Keratinocyte (primary cell): ENCODE results near the gene IKBIP. TPM values are rescaled to one million over a fixed set of nuclear protein-coding genes. Genes with fewer than 3 reads are reported as not detected.

Source experiments
- DNase-seq: peaks from one replicate; pipeline ENCODE4 v3.0.0-alpha.2; 2011; ENCODE audit warnings: low read depth, missing footprints, low spot score
- FAIRE-seq: peaks from 2 replicates; lab custom pipeline; 2011; peaks lifted over from hg19 to GRCh38; lab: Jason Lieb, UNC
- H2AFZ ChIP-seq: 2 replicates; pipeline ENCODE4 v1.6.0; 2012; ENCODE audit warnings: low read length, control low read depth, inconsistent platforms; ENCODE audit not compliant: control insufficient read depth
- H3K27ac ChIP-seq: 2 replicates; pipeline ENCODE4 v1.5.1; 2011; ENCODE audit warnings: low read length; ENCODE audit not compliant: control insufficient read depth, insufficient read depth
- H3K27me3 ChIP-seq: 3 replicates; pipeline ENCODE4 v1.6.0; 2011; ENCODE audit warnings: low read length; ENCODE audit not compliant: control insufficient read depth, insufficient read depth; ENCODE audit errors: extremely low read depth
- H3K36me3 ChIP-seq, 2 experiments: 2 replicates in 1 of 2; 3 replicates in 1 of 2; pipeline ENCODE4 v1.5.1; 2011; ENCODE audit warnings: low read length in 2 of 2, mild to moderate bottlenecking in 1 of 2; ENCODE audit not compliant: control insufficient read depth in 2 of 2, insufficient read depth in 2 of 2; ENCODE audit errors: extremely low read depth in 1 of 2
- H3K4me1 ChIP-seq: 3 replicates; pipeline ENCODE4 v1.5.1; 2011; ENCODE audit warnings: low read length; ENCODE audit not compliant: control insufficient read depth, insufficient read depth; ENCODE audit errors: extremely low read depth
- H3K4me2 ChIP-seq: 3 replicates; pipeline ENCODE4 v1.6.0; 2011; ENCODE audit warnings: low read depth, low read length; ENCODE audit not compliant: control insufficient read depth, insufficient read depth; ENCODE audit errors: extremely low read depth
- H3K4me3 ChIP-seq, 3 experiments: fragments of 200-600 bp in 1 of 3; sonication (generic) in 1 of 3; 2 replicates in 2 of 3; 3 replicates in 1 of 3; pipeline ENCODE4 v1.5.1; 2011 to 2016; ENCODE audit warnings: low read length in 3 of 3, mild to moderate bottlenecking in 3 of 3, control low read depth in 2 of 3, inconsistent platforms in 1 of 3, low read depth in 1 of 3, mixed read lengths in 1 of 3, mixed run types in 1 of 3, moderate library complexity in 1 of 3; ENCODE audit not compliant: control insufficient read depth in 2 of 3, insufficient read depth in 2 of 3; ENCODE audit errors: extremely low read depth in 1 of 3
- H3K79me2 ChIP-seq: 2 replicates; pipeline ENCODE4 v1.6.0; 2012; ENCODE audit warnings: low read length; ENCODE audit not compliant: control insufficient read depth, insufficient read depth
- H3K9ac ChIP-seq: 3 replicates; pipeline ENCODE4 v1.6.0; 2011; ENCODE audit warnings: low read length; ENCODE audit not compliant: control insufficient read depth, insufficient read depth; ENCODE audit errors: extremely low read depth
- H3K9me1 ChIP-seq: 3 replicates; pipeline ENCODE4 v1.6.0; 2011; ENCODE audit warnings: low read length; ENCODE audit not compliant: control insufficient read depth, insufficient read depth; ENCODE audit errors: extremely low read depth
- H3K9me3 ChIP-seq: 2 replicates; pipeline ENCODE4 v1.5.1; 2012; ENCODE audit warnings: low read depth, low read length; ENCODE audit not compliant: control insufficient read depth
- H4K20me1 ChIP-seq: 3 replicates; pipeline ENCODE4 v1.6.0; 2011; ENCODE audit warnings: low read length; ENCODE audit not compliant: control insufficient read depth, insufficient read depth; ENCODE audit errors: extremely low read depth
- EZH2 ChIP-seq: IDR thresholded peaks from one replicate; pipeline ENCODE4 v1.6.1; 2012; ENCODE audit warnings: inconsistent platforms, mild to moderate bottlenecking, low read length, moderate library complexity
- dilution Hi-C: fragments of 300-500 bp; cut with MboI; formaldehyde crosslinking; loops from one replicate; pipeline ENCODE4 v1.7.0; 2020; ENCODE audit warnings: low sequenced_read_pairs; ENCODE audit not compliant: extremely low pct_ligation_motif_present
- polyA plus RNA-seq, 5 experiments: library from polyadenylated mRNA; depleted of rRNA in 3 of 5; stranded (reverse) in 3 of 5; stranded (forward) in 1 of 5; unstranded in 1 of 5; fragments of >200 nt; gene quantifications; 1 replicate in 1 of 5; 2 replicates in 3 of 5; 3 replicates in 1 of 5; pipeline versions ENCODE4 v1.2.1 to v1.2.3, GENCODE V29; 2011 to 2012; ENCODE audit warnings: missing spikeins in 2 of 5, low read depth in 1 of 5, low replicate concordance in 1 of 5
- TF ChIP-seq, protein P1 (sequence below), 3 experiments: IDR thresholded peaks in 1 of 3; conservative IDR thresholded peaks in 1 of 3; optimal IDR thresholded peaks in 1 of 3; 2 replicates in 2 of 3; 3 replicates in 1 of 3; pipeline versions ENCODE3 to v1.5.1; 2011; ENCODE audit warnings: low read length in 3 of 3, mild to moderate bottlenecking in 3 of 3, moderate library complexity in 2 of 3, control low read depth in 1 of 3, inconsistent platforms in 1 of 3; ENCODE audit not compliant: insufficient read depth in 2 of 3; ENCODE audit errors: extremely low read depth in 1 of 3

The IKBIP gene
- polyA plus RNA-seq, 1 donor (not counting 4 experiments of a cell fraction or from before 2014, with no cell fraction given): 33.9 TPM

DNA sequence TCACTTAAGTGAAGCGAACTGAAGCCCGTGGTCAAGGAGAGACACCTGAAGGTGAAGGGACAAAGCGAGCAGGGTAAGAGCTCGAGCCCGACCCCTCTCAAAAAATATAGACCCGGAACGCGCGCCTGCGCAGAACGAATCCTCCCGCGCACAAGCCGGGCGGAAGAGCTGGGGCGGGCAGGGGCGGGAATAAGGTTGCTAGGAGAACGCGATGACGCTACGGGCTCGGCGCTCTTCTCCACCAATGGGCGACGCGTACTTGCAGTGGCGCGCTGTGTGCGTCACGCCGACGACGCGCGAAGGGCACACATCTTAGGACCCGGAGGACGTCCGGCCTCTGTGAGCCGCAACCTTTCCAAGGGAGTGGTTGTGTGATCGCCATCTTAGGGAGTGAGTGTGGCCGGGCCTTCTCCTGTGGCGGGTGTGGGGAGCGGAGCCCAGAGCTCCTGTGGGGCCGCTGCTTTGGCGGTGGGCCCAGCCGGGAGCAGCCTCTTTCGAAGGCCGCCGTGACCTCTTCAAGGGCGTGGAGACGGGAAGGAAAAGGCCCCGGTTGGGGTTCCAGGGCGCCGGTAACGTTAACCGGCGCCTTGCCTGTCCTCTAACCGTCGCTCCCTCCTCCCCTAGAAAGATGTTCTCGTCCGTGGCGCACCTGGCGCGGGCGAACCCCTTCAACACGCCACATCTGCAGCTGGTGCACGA is 51.1 kb downstream of the IKBIP start, which contains the start of gene SLC25A3:
Gene SLC25A3, plus strand, starts transcription at position 336 of the 699 bp plus-strand sequence. Its CDS starts 293 bp downstream, at position 629.
- peak within 1 kb of the TSS; percentile 99 for H3K9ac ChIP-seq
- FAIRE-seq: peak; percentile 39
- TF ChIP-seq, protein P1, sequence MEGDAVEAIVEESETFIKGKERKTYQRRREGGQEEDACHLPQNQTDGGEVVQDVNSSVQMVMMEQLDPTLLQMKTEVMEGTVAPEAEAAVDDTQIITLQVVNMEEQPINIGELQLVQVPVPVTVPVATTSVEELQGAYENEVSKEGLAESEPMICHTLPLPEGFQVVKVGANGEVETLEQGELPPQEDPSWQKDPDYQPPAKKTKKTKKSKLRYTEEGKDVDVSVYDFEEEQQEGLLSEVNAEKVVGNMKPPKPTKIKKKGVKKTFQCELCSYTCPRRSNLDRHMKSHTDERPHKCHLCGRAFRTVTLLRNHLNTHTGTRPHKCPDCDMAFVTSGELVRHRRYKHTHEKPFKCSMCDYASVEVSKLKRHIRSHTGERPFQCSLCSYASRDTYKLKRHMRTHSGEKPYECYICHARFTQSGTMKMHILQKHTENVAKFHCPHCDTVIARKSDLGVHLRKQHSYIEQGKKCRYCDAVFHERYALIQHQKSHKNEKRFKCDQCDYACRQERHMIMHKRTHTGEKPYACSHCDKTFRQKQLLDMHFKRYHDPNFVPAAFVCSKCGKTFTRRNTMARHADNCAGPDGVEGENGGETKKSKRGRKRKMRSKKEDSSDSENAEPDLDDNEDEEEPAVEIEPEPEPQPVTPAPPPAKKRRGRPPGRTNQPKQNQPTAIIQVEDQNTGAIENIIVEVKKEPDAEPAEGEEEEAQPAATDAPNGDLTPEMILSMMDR (optimal IDR thresholded peaks at IDR 0.05 in 1 of 3, IDR thresholded peaks at IDR 0.05 in 1 of 3, conservative IDR thresholded peaks at IDR 0.05 in 1 of 3; ENCODE audit: extremely low read depth in 1 of 3, insufficient read depth in 2 of 3, low read length in 3 of 3): no peak
- TF ChIP-seq EZH2: no peak

DNA sequence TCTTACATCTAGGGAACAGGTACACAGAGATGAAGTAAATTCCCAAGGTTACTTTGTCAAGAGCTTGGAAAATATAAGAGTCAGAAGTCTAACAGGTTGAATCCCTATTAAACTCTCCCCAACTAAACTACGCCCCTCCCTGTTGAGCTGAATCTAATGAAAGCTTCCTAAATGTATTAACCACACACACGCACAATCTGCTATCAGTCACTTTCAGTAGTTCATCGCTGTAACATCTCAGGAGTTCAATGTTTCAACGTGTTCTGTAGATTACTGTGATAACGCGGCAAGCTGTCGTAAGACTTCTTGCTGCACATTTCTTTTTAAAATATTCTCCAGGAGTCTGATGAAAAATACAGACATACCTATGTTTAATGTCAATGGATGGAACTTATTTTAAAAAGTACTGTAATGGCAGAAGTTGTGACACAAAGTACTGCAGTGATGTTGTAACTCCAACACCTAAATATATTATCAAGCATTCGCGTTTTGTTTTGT is 51.7 kb downstream of the IKBIP start:
- FAIRE-seq: no peak
- peak overlapping the region; percentile 96 for H2AFZ ChIP-seq
- no peak for DNase-seq
- dilution Hi-C loops: no loop called here
- H3K9ac ChIP-seq: peak overlapping the region; percentile 99
- H3K9me1 ChIP-seq: no peaks in the 10 kb centered on the region
- H3K27me3 ChIP-seq: no peaks in the 10 kb centered on the region
- peaks cover 3 to 19% of the 10 kb centered on the region in 2 experiments for H3K36me3 ChIP-seq
- peaks cover 15% of the 10 kb centered on the region for H3K4me1 ChIP-seq
- H3K4me2 ChIP-seq: peak overlapping the region; percentile 97
- peak overlapping the region; percentile 78 to 98 (median 82) for H3K4me3 ChIP-seq
- peaks cover 30% of the 10 kb centered on the region for H4K20me1 ChIP-seq
- peaks cover 44% of the 10 kb centered on the region for H3K79me2 ChIP-seq
- no peaks in the 10 kb centered on the region for H3K9me3 ChIP-seq
- peak overlapping the region; percentile 92 for H3K27ac ChIP-seq
- TF ChIP-seq EZH2: no peak
- TF ChIP-seq, protein P1 (optimal IDR thresholded peaks at IDR 0.05 in 1 of 3, IDR thresholded peaks at IDR 0.05 in 1 of 3, conservative IDR thresholded peaks at IDR 0.05 in 1 of 3; ENCODE audit: extremely low read depth in 1 of 3, insufficient read depth in 2 of 3, low read length in 3 of 3): no peak

More for the DNA sequence above, 51.1 kb downstream of the IKBIP start, which contains the start of gene SLC25A3:
- Histone ChIP-seq H3K4me3 (peak within 1 kb of the TSS; percentile 78 to 100 (median 98)), H4K20me1 (peaks cover 30% of the 10 kb centered on the region), H3K79me2 (peaks cover 51% of the 10 kb centered on the region), H3K4me2 (peak within 1 kb of the TSS; percentile 97), H3K27me3 (no peaks in the 10 kb centered on the region), H3K27ac (peak within 1 kb of the TSS; percentile 96), H3K9me1 (no peaks in the 10 kb centered on the region), H3K9me3 (no peaks in the 10 kb centered on the region), H3K4me1 (peaks cover 15% of the 10 kb centered on the region), H3K36me3 (peaks cover 8 to 25% of the 10 kb centered on the region in 2 experiments), H2AFZ (peak within 1 kb of the TSS; percentile 96)
- DNase-seq: peak; percentile 93
- dilution Hi-C loops: no loop called here
